HG02870 (cell line): Measurements from ENCODE around the gene TMEM147.

Experiments
- ATAC-seq: cut with Tn5 transposase; IDR thresholded peaks from one replicate; pipeline ENCODE4 v1.9.1; 2021; ENCODE audit warnings: mild to moderate bottlenecking, moderate library complexity; ENCODE audit not compliant: unreplicated experiment

TMEM147 gene

GRCh38 chr19:35544110-35544802 lies 1.2 kb upstream of the TMEM147 start:
- no peak for ATAC-seq

GRCh38 chr19:35545855-35546381 lies 492 bp downstream of the TMEM147 start:
- ATAC-seq = peak; percentile 38

DNA sequence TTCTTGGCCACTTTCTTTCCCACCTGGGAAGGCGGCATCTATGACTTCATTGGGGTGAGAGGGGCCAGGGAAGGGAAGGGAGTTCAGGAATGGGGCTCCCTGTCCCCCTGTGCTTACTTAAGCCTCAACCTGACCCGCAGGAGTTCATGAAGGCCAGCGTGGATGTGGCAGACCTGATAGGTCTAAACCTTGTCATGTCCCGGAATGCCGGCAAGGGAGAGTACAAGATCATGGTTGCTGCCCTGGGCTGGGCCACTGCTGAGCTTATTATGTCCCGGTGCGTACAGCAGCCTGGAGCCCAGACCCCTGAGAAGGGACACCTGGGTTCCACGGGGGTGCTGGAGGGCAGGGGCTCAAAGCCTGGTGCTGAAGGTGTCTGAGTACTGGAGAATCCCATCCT lies 1.1 kb downstream of the TMEM147 start:
- no peak for ATAC-seq

- no peak for ATAC-seq
Measured at GRCh38 chr19:35549174-35549788, 3.9 kb downstream of the TMEM147 start.

- ATAC-seq = no peak
Measured at GRCh38 chr19:35549879-35550523, 4.6 kb downstream of the TMEM147 start.

GRCh38 chr19:35551091-35551810 lies 5.8 kb downstream of the TMEM147 start:
- no peak for ATAC-seq

DNA sequence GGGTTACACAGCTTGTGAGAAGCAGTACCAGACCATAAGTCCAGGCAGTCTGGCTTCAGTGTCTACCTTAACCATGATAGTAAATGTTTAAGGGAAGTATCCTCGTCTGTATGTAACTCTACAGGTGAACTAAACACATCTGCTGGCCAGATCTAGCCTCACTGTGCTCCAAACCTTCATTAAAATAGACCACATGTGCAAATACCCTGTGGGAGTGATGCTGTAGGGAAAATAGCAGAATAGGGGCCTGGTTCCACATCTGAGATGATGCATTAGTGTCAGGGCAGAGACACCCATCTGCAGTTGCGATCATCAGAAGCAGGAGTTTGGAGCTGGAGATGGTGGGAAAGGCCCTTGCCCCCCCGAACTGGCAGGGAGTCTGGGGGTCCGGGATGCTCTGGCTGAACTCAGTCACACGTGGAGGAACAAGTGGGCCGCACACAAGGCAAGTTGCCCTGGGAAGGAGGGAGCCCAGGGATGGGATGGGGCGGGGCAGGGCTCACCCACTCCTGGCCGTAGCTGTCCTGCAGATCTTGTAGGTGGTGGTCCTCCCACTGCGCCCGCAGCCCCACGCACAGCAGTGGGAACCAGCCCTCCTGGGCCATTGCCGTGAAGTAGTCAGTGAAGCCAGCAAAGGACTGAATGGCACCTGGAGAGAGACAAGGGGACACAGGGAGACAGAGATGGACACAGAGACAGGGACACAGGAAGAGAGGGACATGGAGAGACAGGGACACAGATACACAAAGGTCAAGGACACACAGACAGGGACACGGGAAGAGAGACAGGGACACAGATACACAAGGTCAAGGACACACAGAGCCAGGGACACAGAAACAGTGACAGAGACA lies 7.3 kb downstream of the TMEM147 start:
- ATAC-seq = no peak

DNA sequence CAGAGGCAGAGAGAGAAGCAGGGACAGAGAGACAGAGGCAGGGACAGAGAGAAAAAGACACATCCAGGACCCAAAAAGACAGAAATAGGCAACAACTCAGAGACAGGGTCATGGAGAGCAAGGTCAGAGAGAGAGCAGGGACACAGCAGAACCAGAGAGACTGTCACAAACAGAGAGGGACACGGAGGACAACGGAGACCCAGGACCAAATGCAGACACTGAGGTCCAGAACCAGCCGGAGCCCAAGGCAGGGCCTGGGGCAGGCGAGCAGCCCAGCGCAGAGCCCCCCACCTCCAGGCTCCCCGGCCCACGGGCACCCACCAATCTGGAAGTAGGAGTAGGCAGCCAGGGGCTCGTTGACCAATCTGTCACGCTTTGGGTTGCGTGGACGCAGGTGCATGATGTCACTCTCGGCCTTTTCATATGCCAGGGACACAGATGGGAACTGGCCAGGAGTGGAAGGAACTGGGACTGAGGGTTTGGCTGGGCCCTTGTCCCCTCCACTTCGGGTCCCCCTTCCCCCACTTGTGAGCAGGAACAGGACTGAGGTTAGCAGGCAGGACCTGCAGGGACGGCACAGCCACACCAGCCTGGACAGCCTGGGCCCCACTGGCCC lies 8.1 kb downstream of the TMEM147 start:
- ATAC-seq = no peak

- ATAC-seq = no peak
Measured at GRCh38 chr19:35554076-35554475, 8.7 kb downstream of the TMEM147 start.

DNA sequence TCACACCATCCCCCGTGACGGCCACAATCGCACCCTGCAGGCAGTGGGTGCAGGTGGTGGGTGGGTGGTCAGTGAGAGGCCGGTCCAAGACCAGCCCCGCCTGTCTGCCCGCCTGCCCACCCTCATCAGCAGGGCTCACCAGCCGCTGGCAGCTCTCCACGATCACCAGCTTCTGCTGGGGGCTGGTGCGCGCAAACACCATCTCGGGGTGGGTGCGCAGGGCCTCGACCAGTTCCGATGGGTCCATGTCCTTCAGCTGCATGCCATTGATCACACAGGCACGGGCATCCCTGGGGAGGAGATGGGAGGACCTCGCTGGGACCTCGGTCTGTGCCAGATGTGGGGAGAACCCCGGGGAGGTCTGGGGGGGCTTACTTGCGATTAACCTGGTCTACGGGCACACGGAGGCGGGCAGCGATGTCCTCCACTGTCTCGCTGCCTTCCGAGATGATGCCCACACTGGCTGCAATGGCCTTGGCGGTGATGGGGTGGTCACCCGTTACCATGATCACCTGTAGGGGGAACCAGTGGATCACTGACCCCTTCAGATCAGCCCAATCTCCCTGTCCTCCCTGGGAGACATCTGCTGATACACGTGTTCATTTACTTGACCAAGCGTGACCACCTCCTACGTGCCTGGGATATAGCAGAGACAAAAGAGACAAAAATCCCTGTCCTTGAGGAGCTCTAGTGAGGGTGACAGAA lies 10.0 kb downstream of the TMEM147 start:
- no peak for ATAC-seq

GRCh38 chr19:35556025-35556590 lies 10.7 kb downstream of the TMEM147 start:
- no peak for ATAC-seq

- ATAC-seq = no peak
Measured at GRCh38 chr19:35556846-35557538, 11.6 kb downstream of the TMEM147 start.

GRCh38 chr19:35557539-35558399 lies 12.3 kb downstream of the TMEM147 start:
- ATAC-seq = no peak

DNA sequence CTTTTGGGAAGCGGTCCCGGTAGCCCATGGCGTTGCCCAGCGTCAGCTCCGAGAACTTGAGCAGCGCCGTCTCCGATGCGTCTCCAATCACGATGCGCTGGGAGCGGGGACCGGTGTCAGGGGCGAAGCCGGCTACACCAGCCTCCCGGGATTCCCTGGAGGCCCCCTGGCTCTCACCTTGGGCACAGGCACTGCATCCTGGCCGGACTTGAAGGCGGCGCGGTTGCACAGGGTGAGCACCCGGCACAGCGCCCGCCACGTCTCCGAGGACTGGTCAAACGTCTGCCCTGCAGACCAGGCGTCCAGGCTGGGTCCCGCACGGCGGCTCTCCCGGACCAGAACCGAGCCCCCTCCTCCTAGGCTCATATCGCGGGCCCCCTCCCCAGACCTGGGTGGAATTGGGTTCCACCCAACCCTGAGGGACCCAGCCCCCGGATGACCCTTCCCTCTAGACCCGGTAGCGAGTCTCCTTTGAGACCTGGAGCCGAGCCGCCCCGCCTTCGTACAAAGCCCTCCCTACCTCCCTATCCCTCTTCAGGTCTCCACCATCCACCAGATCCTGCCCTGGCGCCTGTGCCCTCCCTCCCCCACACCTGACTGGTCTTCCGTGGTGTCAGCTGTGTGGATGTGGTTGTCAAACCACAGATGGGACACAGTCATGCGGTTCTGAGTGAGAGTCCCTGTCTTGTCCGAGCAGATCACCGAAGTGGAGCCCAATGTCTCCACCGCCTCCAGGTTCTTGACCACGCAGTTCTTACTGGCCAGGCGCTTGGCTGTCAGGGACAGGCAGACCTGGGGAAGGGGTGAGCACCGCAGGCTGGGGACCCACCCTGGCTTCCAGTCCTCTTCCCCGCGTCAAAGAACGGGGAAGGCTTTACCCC lies 13.2 kb downstream of the TMEM147 start:
- ATAC-seq = no peak

- no peak for ATAC-seq
Measured at GRCh38 chr19:35559281-35559659, 13.8 kb downstream of the TMEM147 start.

DNA sequence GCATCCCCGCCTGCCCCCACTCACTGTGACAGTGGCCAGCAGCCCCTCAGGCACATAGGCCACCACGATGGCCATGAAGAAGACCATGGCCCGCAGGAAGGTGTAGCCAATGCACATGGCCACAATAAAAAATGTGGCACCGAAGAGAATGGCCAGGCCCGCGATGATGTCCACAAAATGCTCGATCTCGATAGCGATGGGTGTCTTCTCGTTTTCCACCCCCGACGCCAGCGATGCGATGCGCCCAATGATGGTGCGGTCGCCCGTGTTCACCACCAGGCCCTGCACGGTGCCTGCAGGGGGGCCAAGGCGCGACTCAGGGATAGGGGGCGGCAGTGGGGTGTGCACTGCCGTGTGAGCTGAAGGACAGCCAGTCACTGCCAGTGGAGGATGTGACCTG lies 14.4 kb downstream of the TMEM147 start:
- no peak for ATAC-seq

DNA sequence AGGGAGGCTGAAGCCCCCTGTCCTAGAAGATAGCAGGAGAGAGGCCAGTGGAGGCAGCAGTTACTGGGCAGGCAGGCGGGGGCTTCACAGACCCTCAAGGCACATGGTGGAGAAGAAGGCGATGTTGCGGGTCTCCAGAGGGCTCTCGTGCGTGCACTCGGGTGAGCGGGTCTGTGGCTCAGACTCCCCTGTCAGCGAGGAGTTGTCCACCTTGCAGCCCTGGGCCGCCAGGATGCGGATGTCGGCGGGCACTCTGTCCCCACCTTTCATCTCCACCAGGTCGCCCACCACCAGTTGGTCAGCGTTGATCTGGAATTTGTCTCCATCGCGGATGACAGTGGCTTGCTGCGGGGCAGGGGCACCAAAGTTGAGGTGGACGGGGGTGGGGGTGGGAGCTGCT lies 14.8 kb downstream of the TMEM147 start:
- ATAC-seq = no peak
